ENCODE measurements around the gene RBM15. TPM values are rescaled to one million over a fixed set of nuclear protein-coding genes. Genes with fewer than 3 reads are reported as not detected.
A peak's percentile ranks its signal among the peaks of the same experiment; 100 is the strongest.

RBM15 gene
- total and polyA plus RNA-seq, 2 of the 13 experiments (the other 11 are each of a cell fraction or from before 2014, with no cell fraction given) = 13.5 to 36.4 TPM

DNA sequence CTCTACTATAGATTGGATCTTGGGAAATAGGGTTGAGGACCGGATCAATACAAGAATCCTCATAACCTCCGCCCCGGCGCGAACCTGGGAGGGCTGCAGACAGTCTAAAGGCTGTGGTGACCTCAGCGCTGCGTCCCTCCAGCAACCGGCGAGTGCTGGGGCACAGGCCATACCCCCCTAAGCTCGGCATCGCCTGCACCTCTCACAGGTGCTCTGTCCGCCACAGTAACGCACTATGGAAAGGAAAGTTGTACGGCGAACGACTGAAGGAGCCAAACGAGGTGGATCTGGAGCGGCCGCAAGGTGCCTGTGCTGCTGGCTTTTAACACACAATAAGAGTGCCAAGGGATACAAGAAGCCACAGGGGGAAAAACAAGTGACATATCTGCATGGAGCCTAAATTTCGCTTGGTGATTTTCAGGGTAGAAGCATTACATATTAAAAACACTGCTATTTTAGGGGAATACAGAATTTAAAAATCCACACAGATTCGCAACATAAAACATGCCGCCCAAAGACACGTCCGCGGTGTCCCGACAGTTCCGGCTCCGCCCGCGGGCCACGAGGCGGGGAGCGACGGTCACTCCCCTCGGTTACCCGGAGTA, 1.4 kb upstream of the RBM15 start (continued):
- TF ChIP-seq, protein P1, sequence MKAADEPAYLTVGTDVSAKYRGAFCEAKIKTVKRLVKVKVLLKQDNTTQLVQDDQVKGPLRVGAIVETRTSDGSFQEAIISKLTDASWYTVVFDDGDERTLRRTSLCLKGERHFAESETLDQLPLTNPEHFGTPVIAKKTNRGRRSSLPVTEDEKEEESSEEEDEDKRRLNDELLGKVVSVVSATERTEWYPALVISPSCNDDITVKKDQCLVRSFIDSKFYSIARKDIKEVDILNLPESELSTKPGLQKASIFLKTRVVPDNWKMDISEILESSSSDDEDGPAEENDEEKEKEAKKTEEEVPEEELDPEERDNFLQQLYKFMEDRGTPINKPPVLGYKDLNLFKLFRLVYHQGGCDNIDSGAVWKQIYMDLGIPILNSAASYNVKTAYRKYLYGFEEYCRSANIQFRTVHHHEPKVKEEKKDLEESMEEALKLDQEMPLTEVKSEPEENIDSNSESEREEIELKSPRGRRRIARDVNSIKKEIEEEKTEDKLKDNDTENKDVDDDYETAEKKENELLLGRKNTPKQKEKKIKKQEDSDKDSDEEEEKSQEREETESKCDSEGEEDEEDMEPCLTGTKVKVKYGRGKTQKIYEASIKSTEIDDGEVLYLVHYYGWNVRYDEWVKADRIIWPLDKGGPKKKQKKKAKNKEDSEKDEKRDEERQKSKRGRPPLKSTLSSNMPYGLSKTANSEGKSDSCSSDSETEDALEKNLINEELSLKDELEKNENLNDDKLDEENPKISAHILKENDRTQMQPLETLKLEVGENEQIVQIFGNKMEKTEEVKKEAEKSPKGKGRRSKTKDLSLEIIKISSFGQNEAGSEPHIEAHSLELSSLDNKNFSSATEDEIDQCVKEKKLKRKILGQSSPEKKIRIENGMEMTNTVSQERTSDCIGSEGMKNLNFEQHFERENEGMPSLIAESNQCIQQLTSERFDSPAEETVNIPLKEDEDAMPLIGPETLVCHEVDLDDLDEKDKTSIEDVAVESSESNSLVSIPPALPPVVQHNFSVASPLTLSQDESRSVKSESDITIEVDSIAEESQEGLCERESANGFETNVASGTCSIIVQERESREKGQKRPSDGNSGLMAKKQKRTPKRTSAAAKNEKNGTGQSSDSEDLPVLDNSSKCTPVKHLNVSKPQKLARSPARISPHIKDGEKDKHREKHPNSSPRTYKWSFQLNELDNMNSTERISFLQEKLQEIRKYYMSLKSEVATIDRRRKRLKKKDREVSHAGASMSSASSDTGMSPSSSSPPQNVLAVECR (CRISPR knock-in tag; IDR thresholded peaks at IDR 0.05; ENCODE audit: borderline replicate concordance) = no peak
- TF ChIP-seq NCOA1 (CRISPR knock-in tag; IDR thresholded peaks at IDR 0.05) (no peak), ZNF703 (CRISPR knock-in tag; IDR thresholded peaks at IDR 0.05; ENCODE audit: borderline replicate concordance) (0 out of 2 replicates have a peak, but pooled peaks have one; percentile 89), MAZ (IDR thresholded peaks at IDR 0.05; ENCODE audit: borderline replicate concordance, low read depth, low read length) (no peak), MAZ (CRISPR knock-in tag; IDR thresholded peaks at IDR 0.05; ENCODE audit: low read depth) (no peak), ZNF205 (CRISPR knock-in tag; IDR thresholded peaks at IDR 0.05) (no peak), GLI4 (CRISPR knock-in tag; IDR thresholded peaks at IDR 0.05; ENCODE audit: borderline replicate concordance) (no peak), AHR (CRISPR knock-in tag; IDR thresholded peaks at IDR 0.05) (no peak), SUZ12 (IDR thresholded peaks at IDR 0.05; ENCODE audit: low read depth, low read length) (no peak), ATF7 (IDR thresholded peaks at IDR 0.05) (no peak), ATF7 (CRISPR knock-in tag; IDR thresholded peaks at IDR 0.05) (no peak), MZF1 (CRISPR knock-in tag; IDR thresholded peaks at IDR 0.05; ENCODE audit: borderline replicate concordance) (no peak), ZNF737 (CRISPR knock-in tag; IDR thresholded peaks at IDR 0.05; ENCODE audit: borderline replicate concordance) (no peak)
- TF ChIP-seq, protein P2, sequence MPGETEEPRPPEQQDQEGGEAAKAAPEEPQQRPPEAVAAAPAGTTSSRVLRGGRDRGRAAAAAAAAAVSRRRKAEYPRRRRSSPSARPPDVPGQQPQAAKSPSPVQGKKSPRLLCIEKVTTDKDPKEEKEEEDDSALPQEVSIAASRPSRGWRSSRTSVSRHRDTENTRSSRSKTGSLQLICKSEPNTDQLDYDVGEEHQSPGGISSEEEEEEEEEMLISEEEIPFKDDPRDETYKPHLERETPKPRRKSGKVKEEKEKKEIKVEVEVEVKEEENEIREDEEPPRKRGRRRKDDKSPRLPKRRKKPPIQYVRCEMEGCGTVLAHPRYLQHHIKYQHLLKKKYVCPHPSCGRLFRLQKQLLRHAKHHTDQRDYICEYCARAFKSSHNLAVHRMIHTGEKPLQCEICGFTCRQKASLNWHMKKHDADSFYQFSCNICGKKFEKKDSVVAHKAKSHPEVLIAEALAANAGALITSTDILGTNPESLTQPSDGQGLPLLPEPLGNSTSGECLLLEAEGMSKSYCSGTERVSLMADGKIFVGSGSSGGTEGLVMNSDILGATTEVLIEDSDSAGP (CRISPR knock-in tag; IDR thresholded peaks at IDR 0.05; ENCODE audit: borderline replicate concordance) = no peak
- TF ChIP-seq, protein P3, sequence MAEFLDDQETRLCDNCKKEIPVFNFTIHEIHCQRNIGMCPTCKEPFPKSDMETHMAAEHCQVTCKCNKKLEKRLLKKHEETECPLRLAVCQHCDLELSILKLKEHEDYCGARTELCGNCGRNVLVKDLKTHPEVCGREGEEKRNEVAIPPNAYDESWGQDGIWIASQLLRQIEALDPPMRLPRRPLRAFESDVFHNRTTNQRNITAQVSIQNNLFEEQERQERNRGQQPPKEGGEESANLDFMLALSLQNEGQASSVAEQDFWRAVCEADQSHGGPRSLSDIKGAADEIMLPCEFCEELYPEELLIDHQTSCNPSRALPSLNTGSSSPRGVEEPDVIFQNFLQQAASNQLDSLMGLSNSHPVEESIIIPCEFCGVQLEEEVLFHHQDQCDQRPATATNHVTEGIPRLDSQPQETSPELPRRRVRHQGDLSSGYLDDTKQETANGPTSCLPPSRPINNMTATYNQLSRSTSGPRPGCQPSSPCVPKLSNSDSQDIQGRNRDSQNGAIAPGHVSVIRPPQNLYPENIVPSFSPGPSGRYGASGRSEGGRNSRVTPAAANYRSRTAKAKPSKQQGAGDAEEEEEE (CRISPR knock-in tag; IDR thresholded peaks at IDR 0.05; ENCODE audit: borderline replicate concordance) = 0 out of 2 replicates have a peak, but pooled peaks have one; percentile 69
- TF ChIP-seq, protein P4, sequence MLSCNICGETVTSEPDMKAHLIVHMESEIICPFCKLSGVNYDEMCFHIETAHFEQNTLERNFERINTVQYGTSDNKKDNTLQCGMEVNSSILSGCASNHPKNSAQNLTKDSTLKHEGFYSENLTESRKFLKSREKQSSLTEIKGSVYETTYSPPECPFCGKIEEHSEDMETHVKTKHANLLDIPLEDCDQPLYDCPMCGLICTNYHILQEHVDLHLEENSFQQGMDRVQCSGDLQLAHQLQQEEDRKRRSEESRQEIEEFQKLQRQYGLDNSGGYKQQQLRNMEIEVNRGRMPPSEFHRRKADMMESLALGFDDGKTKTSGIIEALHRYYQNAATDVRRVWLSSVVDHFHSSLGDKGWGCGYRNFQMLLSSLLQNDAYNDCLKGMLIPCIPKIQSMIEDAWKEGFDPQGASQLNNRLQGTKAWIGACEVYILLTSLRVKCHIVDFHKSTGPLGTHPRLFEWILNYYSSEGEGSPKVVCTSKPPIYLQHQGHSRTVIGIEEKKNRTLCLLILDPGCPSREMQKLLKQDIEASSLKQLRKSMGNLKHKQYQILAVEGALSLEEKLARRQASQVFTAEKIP (CRISPR knock-in tag; IDR thresholded peaks at IDR 0.05; ENCODE audit: borderline replicate concordance) = no peak

Data from HepG2 (cell line).